K562 (cell line): ENCODE measurements around the gene VEGFB. TPM values are rescaled to one million over a fixed set of nuclear protein-coding genes. Genes with fewer than 3 reads are reported as not detected.

Source experiments
- GMEB1 ChIP-seq: fragments of 250-450 bp; sonication (Bioruptor Pico); IDR thresholded peaks from 2 replicates; pipeline ENCODE4 v1.4.0; 2020; ENCODE audit warnings: mild to moderate bottlenecking
- HDAC2 ChIP-seq: fragments of 450-650 bp; IDR thresholded peaks from 2 replicates; pipeline ENCODE4 v1.6.1; 2016; ENCODE audit warnings: mild to moderate bottlenecking
- HNRNPLL ChIP-seq: fragments of 200-400 bp; formaldehyde crosslinking; IDR thresholded peaks from 2 replicates; pipeline ENCODE4 v1.6.1; 2017; ENCODE audit warnings: low read length, low read depth, mild to moderate bottlenecking; ENCODE audit not compliant: poor library complexity, severe bottlenecking
- JUND ChIP-seq, 2 experiments: IDR thresholded peaks; 2 replicates in 1 of 2; 3 replicates in 1 of 2; pipeline ENCODE4 v1.6.1; 2011; ENCODE audit warnings: borderline replicate concordance in 2 of 2, low read depth in 2 of 2, low read length in 2 of 2, improper control_type of control experiment in 1 of 2, missing biosample characterization in 1 of 2, missing genetic modification characterization in 1 of 2, missing genetic modification reagents in 1 of 2
- MGA ChIP-seq: fragments of 450-650 bp; IDR thresholded peaks from 2 replicates; pipeline ENCODE4 v1.6.1; 2016; ENCODE audit warnings: mild to moderate bottlenecking, moderate library complexity
- MTF1 ChIP-seq: fragments of 250-450 bp; sonication (Bioruptor Pico); IDR thresholded peaks from 2 replicates; pipeline ENCODE4 v1.9.0; 2021; ENCODE audit warnings: moderate library complexity, mild to moderate bottlenecking, inconsistent platforms, borderline replicate concordance
- RBM17 ChIP-seq: fragments of 200-400 bp; formaldehyde crosslinking; IDR thresholded peaks from 2 replicates; pipeline ENCODE4 v1.6.1; 2017; ENCODE audit warnings: low read depth, mild to moderate bottlenecking, low read length, borderline replicate concordance
- ZBTB12 ChIP-seq: fragments of 250-450 bp; sonication (Bioruptor Pico); IDR thresholded peaks from 2 replicates; pipeline ENCODE4 v1.4.0; 2020
- ZKSCAN3 ChIP-seq: fragments of 250-450 bp; sonication (Bioruptor Pico); IDR thresholded peaks from 2 replicates; pipeline ENCODE4 v1.4.0; 2020
- ZNF347 ChIP-seq: fragments of 450-650 bp; formaldehyde crosslinking; IDR thresholded peaks from 2 replicates; pipeline ENCODE4 v1.4.0; 2020; ENCODE audit warnings: low read depth, mild to moderate bottlenecking, moderate library complexity
- ZNF57 ChIP-seq: fragments of 450-650 bp; formaldehyde crosslinking; IDR thresholded peaks from 2 replicates; pipeline ENCODE4 v1.4.0; 2020; ENCODE audit warnings: mild to moderate bottlenecking, moderate library complexity
- polyA plus RNA-seq, 8 experiments: library from polyadenylated mRNA; depleted of rRNA in 4 of 8; stranded (reverse) in 5 of 8; unstranded in 3 of 8; fragments of >200 nt; fragmentation: Nextera tagmentation in 2 of 8; fragmentation: Illumina TruSeq in 1 of 8; extraction: Ambion mirVana in 2 of 8; extraction: Trizol in 1 of 8; gene quantifications; 2 replicates each; pipeline versions ENCODE4 v1.2.1 to v1.2.3, GENCODE V29; 2011 to 2014; ENCODE audit warnings: inconsistent platforms in 1 of 8, missing spikeins in 1 of 8
- total RNA-seq, 7 experiments: library from RNA; depleted of rRNA in 6 of 7; stranded (reverse); fragments of >200 nt in 6 of 7; fragmentation: Illumina TruSeq in 2 of 7; extraction: Trizol in 2 of 7; gene quantifications; 2 replicates each; pipeline versions ENCODE4 v1.2.1 to v1.2.3, GENCODE V29; 2011 to 2021; ENCODE audit warnings: low replicate concordance in 1 of 7

The VEGFB gene
- total and polyA plus RNA-seq, 9 of the 15 experiments (the other 6 are each of a cell fraction or from before 2014, with no cell fraction given), result 11.0 to 83.4 (median 25.7) TPM

GRCh38 chr11:64246871-64247728 lies 12.7 kb downstream of the VEGFB start, which contains the start of gene PPP1R14B (continued):
- TF ChIP-seq JUND (IDR thresholded peaks at IDR 0.05; ENCODE audit: borderline replicate concordance, low read depth, low read length), result no peak
- TF ChIP-seq JUND (tag; IDR thresholded peaks at IDR 0.05; ENCODE audit: borderline replicate concordance, low read depth, low read length), result 0 out of 3 replicates have a peak, but pooled peaks have one; percentile 13
- no peak for TF ChIP-seq ZBTB12 (CRISPR knock-in tag)
- TF ChIP-seq RBM17, result no peak
- no peak for TF ChIP-seq ZNF57 (CRISPR knock-in tag)
- peak; percentile 95 for TF ChIP-seq MGA
- no peak for TF ChIP-seq MTF1
- TF ChIP-seq ZNF347, result no peak
- peak; percentile 67; the same call in 1 of the 2 replicates for TF ChIP-seq HDAC2
- no peak for TF ChIP-seq ZKSCAN3 (CRISPR knock-in tag)
- 0 out of 2 replicates have a peak, but pooled peaks have one; percentile 28 for TF ChIP-seq GMEB1 (CRISPR knock-in tag)
- TF ChIP-seq HNRNPLL, result peak; percentile 69
